ENCODE results near the gene CXorf65. TPM values are rescaled to one million over a fixed set of nuclear protein-coding genes. Genes with fewer than 3 reads are reported as not detected.

CXorf65 gene
- polyA plus RNA-seq, 1 experiment, result not detected

- POLR2A ChIA-PET, result no interaction called here
- CTCF ChIA-PET, result interaction anchor here (0.5 to 2.7 kb wide), 14 partner anchors 10 to 839 kb away, joined by 3 to 16 read pairs (median 4); partner anchors contain the start of gene MED12
These were observed 22.6 kb upstream of the CXorf65 start for GRCh38 chrX:71128915-71129765.

GRCh38 chrX:71128166-71128833 is 21.8 kb upstream of the CXorf65 start:
- TF ChIP-seq CTCF (IDR thresholded peaks at IDR 0.05; ENCODE audit: low read depth, low read length), result no peak
- Histone ChIP-seq H3K4me3 (ENCODE audit: low read depth, low read length) (no peak overlapping the region), H3K9me3 (ENCODE audit: control insufficient read depth, insufficient read depth, low read length) (no peaks in the 10 kb centered on the region), H3K27ac (ENCODE audit: low read depth, low read length) (peak overlapping the region; percentile 11), H3K27me3 (ENCODE audit: control insufficient read depth, insufficient read depth, low read length) (no peaks in the 10 kb centered on the region)
- no peak for DNase-seq (ENCODE audit: low read depth, low spot score)
- ChIA-PET POLR2A (no interaction called here), CTCF (interaction anchor here (0.5 to 2.7 kb wide), 11 partner anchors 9 to 158 kb away, joined by 3 to 16 read pairs (median 4); partner anchors contain the start of gene MED12)

More at GRCh38 chrX:71128915-71129765, 22.6 kb upstream of the CXorf65 start:
- no peak overlapping the region for H3K4me3 ChIP-seq (ENCODE audit: low read depth, low read length)
- peak; percentile 79 for TF ChIP-seq CTCF (IDR thresholded peaks at IDR 0.05; ENCODE audit: low read depth, low read length)
- DNase-seq (ENCODE audit: low read depth, low spot score), result no peak
- no peak overlapping the region for H3K27ac ChIP-seq (ENCODE audit: low read depth, low read length)
- no peaks in the 10 kb centered on the region for H3K9me3 ChIP-seq (ENCODE audit: control insufficient read depth, insufficient read depth, low read length)
- no peaks in the 10 kb centered on the region for H3K27me3 ChIP-seq (ENCODE audit: control insufficient read depth, insufficient read depth, low read length)

GRCh38 chrX:71118985-71119535 is 12.5 kb upstream of the CXorf65 start:
- CTCF ChIA-PET, result interaction anchor here (0.7 to 1.8 kb wide), 6 partner anchors 10 to 103 kb away, joined by 3 to 7 read pairs (median 4); no protein-coding TSS in a partner anchor

More at GRCh38 chrX:71118985-71119535, 12.5 kb upstream of the CXorf65 start:
- no peaks in the 10 kb centered on the region for H3K27me3 ChIP-seq (ENCODE audit: control insufficient read depth, insufficient read depth, low read length)
- TF ChIP-seq CTCF (IDR thresholded peaks at IDR 0.05; ENCODE audit: low read depth, low read length), result no peak
- POLR2A ChIA-PET, result interaction anchor here (1.0 kb wide), 1 partner anchor 63 kb away, joined by 4 read pairs; no protein-coding TSS in a partner anchor
- no peak for DNase-seq (ENCODE audit: low read depth, low spot score)
- H3K27ac ChIP-seq (ENCODE audit: low read depth, low read length), result no peak overlapping the region
- H3K9me3 ChIP-seq (ENCODE audit: control insufficient read depth, insufficient read depth, low read length), result no peaks in the 10 kb centered on the region
- peak overlapping the region; percentile 68 for H3K4me3 ChIP-seq (ENCODE audit: low read depth, low read length)

Measured in AG04450 (cell line).